HG02571 (cell line): ENCODE measurements around the gene DLG2.
"Not testable (repeated sequence)": the region's sequence is repeated elsewhere in the genome, so short reads cannot be mapped to it uniquely, and the experiment has no call there.

ENCODE experiments used
- ATAC-seq: cut with Tn5 transposase; IDR thresholded peaks from one replicate; pipeline ENCODE4 v1.9.1; 2021; ENCODE audit warnings: mild to moderate bottlenecking, moderate library complexity; ENCODE audit not compliant: unreplicated experiment

DLG2 gene

GRCh38 chr11:85472953-85473352 lies 154.2 kb downstream of the DLG2 start:
- ATAC-seq = no peak

GRCh38 chr11:85464283-85464682 lies 162.9 kb downstream of the DLG2 start:
- no peak for ATAC-seq

GRCh38 chr11:85459304-85459703 lies 167.8 kb downstream of the DLG2 start:
- no peak for ATAC-seq

- no peak for ATAC-seq
These were observed 182.7 kb downstream of the DLG2 start for GRCh38 chr11:85444479-85444878.

GRCh38 chr11:85440273-85440672 lies 186.9 kb downstream of the DLG2 start:
- no peak for ATAC-seq

- ATAC-seq = no peak
These were observed 188.8 kb downstream of the DLG2 start for GRCh38 chr11:85438328-85438727.

GRCh38 chr11:85431319-85431718 lies 195.8 kb downstream of the DLG2 start:
- no peak for ATAC-seq

- ATAC-seq = no peak
These were observed 203.3 kb downstream of the DLG2 start for GRCh38 chr11:85423794-85424193.

GRCh38 chr11:85423316-85423715 lies 203.8 kb downstream of the DLG2 start:
- no peak for ATAC-seq

- no peak for ATAC-seq
These were observed 213.0 kb downstream of the DLG2 start for GRCh38 chr11:85414175-85414574.

GRCh38 chr11:85407648-85408047 lies 219.5 kb downstream of the DLG2 start:
- no peak for ATAC-seq

- no peak for ATAC-seq
These were observed 220.3 kb downstream of the DLG2 start for GRCh38 chr11:85406841-85407240.

- no peak for ATAC-seq
These were observed 220.8 kb downstream of the DLG2 start for GRCh38 chr11:85406316-85406715.

GRCh38 chr11:85395515-85396055 lies 231.6 kb downstream of the DLG2 start:
- not testable (repeated sequence) for ATAC-seq

GRCh38 chr11:85394283-85394682 lies 232.9 kb downstream of the DLG2 start:
- ATAC-seq = no peak

GRCh38 chr11:85391141-85391540 lies 236.0 kb downstream of the DLG2 start:
- ATAC-seq = no peak

- no peak for ATAC-seq
These were observed 241.6 kb downstream of the DLG2 start for GRCh38 chr11:85385547-85385946.

- ATAC-seq = no peak
These were observed 242.0 kb downstream of the DLG2 start for GRCh38 chr11:85385111-85385510.

- ATAC-seq = no peak
These were observed 248.1 kb downstream of the DLG2 start for GRCh38 chr11:85379066-85379465.

GRCh38 chr11:85377901-85378300 lies 249.2 kb downstream of the DLG2 start:
- ATAC-seq = no peak

- no peak for ATAC-seq
These were observed 267.3 kb downstream of the DLG2 start for GRCh38 chr11:85359859-85360258.

GRCh38 chr11:85355921-85356320 lies 271.2 kb downstream of the DLG2 start:
- no peak for ATAC-seq

GRCh38 chr11:85349539-85349938 lies 277.6 kb downstream of the DLG2 start:
- ATAC-seq = not testable (repeated sequence)
